HG02973 (cell line): ENCODE data around the gene KITLG.
"Not testable (repeated sequence)": the region's sequence is repeated elsewhere in the genome, so short reads cannot be mapped to it uniquely, and the experiment has no call there.

ENCODE experiments used
- ATAC-seq: cut with Tn5 transposase; IDR thresholded peaks from one replicate; pipeline ENCODE4 v1.9.1; 2021; ENCODE audit warnings: moderate library complexity; ENCODE audit not compliant: unreplicated experiment

KITLG gene

GRCh38 chr12:88544991-88545980 is 35.0 kb downstream of the KITLG start:
- no peak for ATAC-seq

GRCh38 chr12:88539893-88540292 is 40.4 kb downstream of the KITLG start:
- ATAC-seq, result no peak

GRCh38 chr12:88538697-88539096 is 41.6 kb downstream of the KITLG start:
- ATAC-seq, result no peak

- no peak for ATAC-seq
Observed at GRCh38 chr12:88538250-88538649, 42.0 kb downstream of the KITLG start.

- no peak for ATAC-seq
Observed at GRCh38 chr12:88530868-88531267, 49.4 kb downstream of the KITLG start.

GRCh38 chr12:88529531-88530488 is 50.5 kb downstream of the KITLG start:
- no peak for ATAC-seq

- ATAC-seq, result no peak
Observed at GRCh38 chr12:88522961-88523360, 57.3 kb downstream of the KITLG start.

- no peak for ATAC-seq
Observed at GRCh38 chr12:88520436-88520820, 59.8 kb downstream of the KITLG start.

- ATAC-seq, result no peak
Observed at GRCh38 chr12:88519802-88520435, 60.4 kb downstream of the KITLG start.

- ATAC-seq, result no peak
Observed at GRCh38 chr12:88518863-88519403, 61.3 kb downstream of the KITLG start.

- ATAC-seq, result no peak
Observed at GRCh38 chr12:88516811-88517210, 63.5 kb downstream of the KITLG start.

- ATAC-seq, result no peak
Observed at GRCh38 chr12:88510843-88511242, 69.4 kb downstream of the KITLG start.

GRCh38 chr12:88509851-88510250 is 70.4 kb downstream of the KITLG start:
- no peak for ATAC-seq

GRCh38 chr12:88509347-88509746 is 70.9 kb downstream of the KITLG start:
- no peak for ATAC-seq

- ATAC-seq, result not testable (repeated sequence)
Observed at GRCh38 chr12:88507851-88508250, 72.4 kb downstream of the KITLG start.

- no peak for ATAC-seq
Observed at GRCh38 chr12:88507270-88507669, 73.0 kb downstream of the KITLG start.

GRCh38 chr12:88505696-88506095 is 74.6 kb downstream of the KITLG start:
- ATAC-seq, result no peak

GRCh38 chr12:88503281-88503703 is 77.0 kb downstream of the KITLG start:
- ATAC-seq, result no peak

GRCh38 chr12:88501972-88502938 is 78.0 kb downstream of the KITLG start:
- no peak for ATAC-seq
